DND-41 (cell line): ENCODE measurements around the gene CCR2.
"Not testable (repeated sequence)": the region's sequence is repeated elsewhere in the genome, so short reads cannot be mapped to it uniquely, and the experiment has no call there.

Source experiments
- ATAC-seq: fragments of 200-7000 bp; cut with Tn5 transposase; 3 replicates; pipeline ENCODE4 v1.9.1; 2021; ENCODE audit warnings: low read depth; ENCODE audit not compliant: insufficient read depth
- DNase-seq: peaks from one replicate; pipeline ENCODE4 v3.0.0-alpha.2; 2020
- H2AFZ ChIP-seq: 2 replicates; pipeline ENCODE4 v1.6.0; 2012; ENCODE audit warnings: low read depth, low read length
- H3K27ac ChIP-seq: 2 replicates; pipeline ENCODE4 v1.5.1; 2012; ENCODE audit warnings: low read length, inconsistent platforms
- H3K27me3 ChIP-seq: fragments of 200-600 bp; sonication (generic); 2 replicates; pipeline ENCODE4 v1.6.0; 2012; ENCODE audit warnings: low read length, mild to moderate bottlenecking, inconsistent platforms; ENCODE audit not compliant: insufficient read depth, poor library complexity
- H3K36me3 ChIP-seq: 2 replicates; pipeline ENCODE4 v1.5.1; 2012; ENCODE audit warnings: low read length, inconsistent platforms; ENCODE audit not compliant: insufficient read depth
- H3K4me1 ChIP-seq: 2 replicates; pipeline ENCODE4 v1.5.1; 2012; ENCODE audit warnings: mild to moderate bottlenecking, low read length; ENCODE audit not compliant: insufficient read depth
- H3K4me2 ChIP-seq: 2 replicates; pipeline ENCODE4 v1.6.0; 2012; ENCODE audit warnings: mild to moderate bottlenecking, moderate library complexity, low read length, inconsistent platforms; ENCODE audit not compliant: insufficient read depth
- H3K4me3 ChIP-seq, 2 experiments: fragments of 200-600 bp in 1 of 2; shearing (Covaris generic) in 1 of 2; 2 replicates each; pipeline ENCODE4 v1.5.1; 2012 to 2016; ENCODE audit warnings: inconsistent platforms in 2 of 2, low read length in 2 of 2, mild to moderate bottlenecking in 2 of 2, low read depth in 1 of 2, moderate library complexity in 1 of 2
- H3K79me2 ChIP-seq: 2 replicates; pipeline ENCODE4 v1.6.0; 2012; ENCODE audit warnings: low read length, inconsistent platforms; ENCODE audit not compliant: insufficient read depth
- H3K9ac ChIP-seq: 2 replicates; pipeline ENCODE4 v1.6.0; 2012; ENCODE audit warnings: low read depth, mild to moderate bottlenecking, inconsistent platforms, low read length, moderate library complexity
- H3K9me3 ChIP-seq: 2 replicates; pipeline ENCODE4 v1.5.1; 2012; ENCODE audit warnings: low read length, moderate library complexity, mild to moderate bottlenecking, inconsistent platforms; ENCODE audit not compliant: insufficient read depth, severe bottlenecking
- H4K20me1 ChIP-seq: 2 replicates; pipeline ENCODE4 v1.6.0; 2012; ENCODE audit warnings: low read length; ENCODE audit not compliant: insufficient read depth
- CTCF ChIP-seq: IDR thresholded peaks from 2 replicates; pipeline ENCODE4 v1.5.1; 2012; ENCODE audit warnings: borderline replicate concordance, low read length, moderate library complexity, mild to moderate bottlenecking; ENCODE audit not compliant: poor library complexity, severe bottlenecking; ENCODE audit errors: extremely low read depth
- EZH2 ChIP-seq: IDR thresholded peaks from 3 replicates; pipeline ENCODE4 v1.6.1; 2012; ENCODE audit warnings: borderline replicate concordance, low read depth, mild to moderate bottlenecking, moderate library complexity, low read length, inconsistent platforms; ENCODE audit not compliant: severe bottlenecking

Gene CCR2

GRCh38 chr3:46400846-46401245, 46.9 kb downstream of the CCR2 start:
- no peaks in the 10 kb centered on the region for H3K79me2 ChIP-seq
- H3K4me3 ChIP-seq, result no peak overlapping the region
- H3K9me3 ChIP-seq, result no peaks in the 10 kb centered on the region
- ATAC-seq (no peak), DNase-seq (no peak)
- no peak overlapping the region for H3K27ac ChIP-seq
- H4K20me1 ChIP-seq, result no peaks in the 10 kb centered on the region
- no peak for TF ChIP-seq CTCF
- TF ChIP-seq EZH2, result no peak
- H2AFZ ChIP-seq, result no peak overlapping the region
- no peak overlapping the region for H3K4me2 ChIP-seq
- H3K36me3 ChIP-seq, result no peaks in the 10 kb centered on the region
- H3K4me1 ChIP-seq, result peaks cover 29% of the 10 kb centered on the region
- no peaks in the 10 kb centered on the region for H3K27me3 ChIP-seq
- H3K9ac ChIP-seq, result no peak overlapping the region

- TF ChIP-seq CTCF (no peak), EZH2 (no peak)
- H3K27ac ChIP-seq, result no peak overlapping the region; the same call in 1 of the 2 replicates
- H4K20me1 ChIP-seq, result no peaks in the 10 kb centered on the region
- no peak overlapping the region for H3K9ac ChIP-seq
- ATAC-seq (no peak), DNase-seq (no peak)
- H3K79me2 ChIP-seq, result no peaks in the 10 kb centered on the region
- no peaks in the 10 kb centered on the region for H3K36me3 ChIP-seq
- H3K4me2 ChIP-seq, result no peak overlapping the region
- peaks cover 22% of the 10 kb centered on the region for H3K4me1 ChIP-seq
- H2AFZ ChIP-seq, result no peak overlapping the region
- no peaks in the 10 kb centered on the region for H3K27me3 ChIP-seq
- no peak overlapping the region for H3K4me3 ChIP-seq
- no peaks in the 10 kb centered on the region for H3K9me3 ChIP-seq
Measured at GRCh38 chr3:46401579-46401978, 47.7 kb downstream of the CCR2 start.

- not testable (repeated sequence) for H3K4me3 ChIP-seq, H3K9me3 ChIP-seq, H3K79me2 ChIP-seq, H4K20me1 ChIP-seq, H3K27ac ChIP-seq, H3K36me3 ChIP-seq, H3K27me3 ChIP-seq, DNase-seq, H3K9ac ChIP-seq, H2AFZ ChIP-seq, ATAC-seq, H3K4me2 ChIP-seq
- peaks cover 34% of the 10 kb centered on the region for H3K4me1 ChIP-seq
Measured at GRCh38 chr3:46402902-46403301, 49.0 kb downstream of the CCR2 start.

GRCh38 chr3:46405301-46406019, 51.5 kb downstream of the CCR2 start:
- H2AFZ ChIP-seq, result no peak overlapping the region
- no peak overlapping the region for H3K9ac ChIP-seq
- H3K9me3 ChIP-seq, result no peaks in the 10 kb centered on the region
- DNase-seq (no peak), ATAC-seq (no peak)
- no peak overlapping the region for H3K4me3 ChIP-seq
- H3K27ac ChIP-seq, result no peak overlapping the region
- TF ChIP-seq CTCF, result no peak
- TF ChIP-seq EZH2, result no peak
- H3K4me2 ChIP-seq, result no peak overlapping the region
- H4K20me1 ChIP-seq, result no peaks in the 10 kb centered on the region
- H3K4me1 ChIP-seq, result peaks cover 38% of the 10 kb centered on the region
- no peaks in the 10 kb centered on the region for H3K36me3 ChIP-seq
- H3K79me2 ChIP-seq, result no peaks in the 10 kb centered on the region
- no peaks in the 10 kb centered on the region for H3K27me3 ChIP-seq
